HUES6 (cell line): ENCODE data around the gene ABCC5.
"Not testable (repeated sequence)": the region's sequence is repeated elsewhere in the genome, so short reads cannot be mapped to it uniquely, and the experiment has no call there.

ENCODE experiments used
- H3K27ac ChIP-seq: 2 replicates; pipeline ENCODE4 v1.7.0; 2013; ENCODE audit warnings: low read depth, mild to moderate bottlenecking, low read length, inconsistent platforms
- H3K27me3 ChIP-seq: 2 replicates; pipeline ENCODE4 v1.6.1; 2013; ENCODE audit warnings: low read length; ENCODE audit not compliant: control insufficient read depth, insufficient read depth
- H3K36me3 ChIP-seq: 2 replicates; pipeline ENCODE4 v1.6.1; 2013; ENCODE audit warnings: low read length; ENCODE audit not compliant: control insufficient read depth, insufficient read depth
- H3K4me1 ChIP-seq: 2 replicates; pipeline ENCODE4 v1.6.1; 2013; ENCODE audit warnings: low read length; ENCODE audit not compliant: control insufficient read depth, insufficient read depth
- H3K4me3 ChIP-seq: 2 replicates; pipeline ENCODE4 v1.5.1; 2013; ENCODE audit warnings: low read depth, low read length
- H3K9ac ChIP-seq: one replicate; pipeline ENCODE4 v1.6.1; 2013; ENCODE audit warnings: mild to moderate bottlenecking, low read length
- H3K9me3 ChIP-seq: 2 replicates; pipeline ENCODE4 v1.6.1; 2013; ENCODE audit warnings: low read depth, low read length; ENCODE audit not compliant: control insufficient read depth, insufficient read depth

ABCC5 gene

DNA sequence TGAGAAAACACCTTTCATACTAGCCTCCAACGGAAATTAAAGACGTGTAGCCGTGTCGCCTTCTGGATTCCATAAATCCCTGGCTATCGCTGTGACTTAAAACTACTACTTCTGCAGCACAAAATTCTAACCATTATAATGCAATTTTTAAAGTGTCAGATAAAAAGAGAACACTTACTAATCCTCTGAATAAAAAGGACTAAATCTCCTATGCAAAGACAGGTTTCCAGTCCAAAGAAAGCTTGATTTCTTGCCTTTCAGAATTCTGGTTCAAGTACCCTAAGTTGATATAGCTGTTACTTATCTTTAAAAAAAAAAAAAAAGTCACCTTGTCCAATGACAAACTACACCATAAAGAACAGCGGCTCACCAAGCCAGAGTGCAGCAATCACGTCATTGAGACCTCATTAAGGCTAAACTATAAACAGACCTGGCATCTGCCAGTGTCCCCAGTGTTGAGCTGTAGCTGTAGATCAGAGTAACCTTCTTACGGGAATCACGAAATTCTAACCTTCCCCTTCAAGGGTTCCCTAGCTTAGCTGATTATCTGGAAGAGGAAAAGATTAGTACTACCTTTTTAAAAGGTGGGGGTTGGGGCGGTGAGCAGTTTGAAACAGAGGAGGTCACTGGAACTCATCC is 2.2 kb downstream of the ABCC5 start:
- Histone ChIP-seq H3K27me3 (no peaks in the 10 kb centered on the region), H3K36me3 (peaks cover 27% of the 10 kb centered on the region), H3K9me3 (no peaks in the 10 kb centered on the region), H3K9ac (no peak overlapping the region), H3K4me3 (no peak overlapping the region), H3K4me1 (peaks cover 12% of the 10 kb centered on the region), H3K27ac (no peak overlapping the region)

DNA sequence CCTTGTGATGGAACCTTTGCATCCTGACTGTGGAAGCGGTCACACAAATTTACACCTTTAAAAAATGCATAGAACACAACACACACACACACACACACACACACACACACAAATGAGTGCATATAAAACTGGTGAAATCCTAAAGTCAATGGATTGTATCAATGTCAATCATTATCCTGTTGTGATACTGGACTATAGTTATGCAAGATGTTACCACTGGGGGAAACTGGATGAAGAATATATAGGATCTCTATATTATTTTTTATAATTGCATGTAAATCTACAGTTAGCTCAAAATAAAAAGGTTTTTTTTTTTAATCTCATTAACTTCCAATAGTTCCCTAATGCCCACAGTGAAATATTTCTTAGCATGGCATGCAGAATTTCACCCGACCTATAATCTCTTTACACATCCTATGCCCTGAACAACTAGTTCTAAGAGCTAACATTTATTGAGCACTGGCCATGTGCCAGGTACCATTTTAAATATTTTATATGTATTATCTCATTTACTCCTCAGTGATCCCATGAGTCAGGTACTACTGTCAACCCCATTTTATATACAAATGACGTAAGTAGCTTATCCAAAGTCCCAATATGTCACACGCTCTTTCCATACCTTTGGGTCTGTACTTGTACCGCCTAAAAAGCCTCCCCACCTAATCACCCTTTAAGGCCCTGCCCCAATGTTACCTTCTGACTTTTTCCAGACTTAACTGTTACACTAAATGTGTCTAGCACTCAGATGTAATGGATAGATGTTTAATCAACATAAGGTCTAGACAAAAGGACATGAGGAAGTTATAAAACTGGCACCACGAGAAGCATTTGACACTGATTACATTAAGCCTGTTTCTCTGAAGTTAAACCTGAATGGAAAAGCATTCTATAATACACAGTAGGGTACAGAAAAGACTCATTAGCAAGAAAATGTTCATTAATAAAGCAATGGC is 5.5 kb downstream of the ABCC5 start:
- Histone ChIP-seq H3K27me3 (no peaks in the 10 kb centered on the region), H3K9me3 (no peaks in the 10 kb centered on the region), H3K27ac (no peak overlapping the region), H3K4me1 (peaks cover 12% of the 10 kb centered on the region), H3K4me3 (no peak overlapping the region), H3K9ac (no peak overlapping the region), H3K36me3 (peaks cover 36% of the 10 kb centered on the region)

DNA sequence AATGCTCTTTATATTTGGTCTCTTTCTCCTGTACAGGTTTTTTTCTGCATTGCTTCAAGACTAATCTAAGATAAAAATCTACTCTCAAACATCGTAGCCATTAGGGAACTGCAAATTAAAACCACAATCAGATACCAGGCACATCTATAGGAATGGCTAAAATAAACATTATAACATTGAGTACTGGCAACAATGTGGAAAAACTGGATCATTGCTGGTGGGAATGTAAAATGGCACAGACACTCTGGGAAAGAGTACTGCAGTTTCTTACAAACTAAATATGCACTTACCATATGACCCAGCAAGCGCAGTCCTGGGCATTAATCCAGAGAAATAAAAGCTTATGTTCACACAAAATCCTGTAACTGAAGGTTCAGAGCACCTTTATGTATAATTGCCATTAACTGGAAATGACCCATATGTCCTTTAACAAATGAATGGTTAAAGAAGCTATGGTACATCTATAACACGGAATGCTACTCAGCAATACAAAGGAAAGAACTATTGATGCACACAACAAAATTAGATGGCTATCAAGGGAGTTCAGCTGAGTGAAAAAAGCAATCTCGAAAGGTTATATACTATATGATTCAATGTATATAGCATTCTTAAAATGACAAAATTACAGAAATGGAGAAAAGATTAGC is 6.3 kb downstream of the ABCC5 start:
- H3K4me1 ChIP-seq = peaks cover 5% of the 10 kb centered on the region; the same call in 1 of the 2 replicates
- H3K4me3 ChIP-seq = no peak overlapping the region
- no peak overlapping the region for H3K27ac ChIP-seq
- H3K36me3 ChIP-seq = peaks cover 36% of the 10 kb centered on the region
- H3K9ac ChIP-seq = no peak overlapping the region
- H3K27me3 ChIP-seq = no peaks in the 10 kb centered on the region
- no peaks in the 10 kb centered on the region for H3K9me3 ChIP-seq

DNA sequence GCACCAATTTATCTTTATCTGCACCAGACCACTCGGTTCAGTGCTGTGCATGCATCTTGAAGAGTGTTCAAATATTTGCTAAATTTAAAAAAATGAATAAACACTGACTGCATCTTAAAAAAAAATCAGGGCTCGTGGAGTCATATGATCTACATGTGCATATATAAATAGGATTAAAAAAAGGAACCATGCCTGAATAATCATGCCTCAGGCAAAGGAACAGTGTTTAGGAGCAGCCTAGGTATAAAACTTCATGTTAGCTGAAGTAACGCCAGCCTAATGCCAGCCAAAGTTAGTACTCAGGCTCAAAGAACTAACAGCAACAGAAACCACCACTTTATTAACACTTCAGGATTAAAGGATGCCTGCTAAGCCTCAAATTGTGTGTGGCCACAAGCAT is 9.5 kb downstream of the ABCC5 start:
- H3K27me3 ChIP-seq = no peaks in the 10 kb centered on the region
- H3K4me3 ChIP-seq = no peak overlapping the region
- H3K27ac ChIP-seq = no peak overlapping the region
- peaks cover 32% of the 10 kb centered on the region for H3K36me3 ChIP-seq
- peaks cover 7% of the 10 kb centered on the region; the same call in 1 of the 2 replicates for H3K4me1 ChIP-seq
- H3K9me3 ChIP-seq = no peaks in the 10 kb centered on the region
- H3K9ac ChIP-seq = no peak overlapping the region

DNA sequence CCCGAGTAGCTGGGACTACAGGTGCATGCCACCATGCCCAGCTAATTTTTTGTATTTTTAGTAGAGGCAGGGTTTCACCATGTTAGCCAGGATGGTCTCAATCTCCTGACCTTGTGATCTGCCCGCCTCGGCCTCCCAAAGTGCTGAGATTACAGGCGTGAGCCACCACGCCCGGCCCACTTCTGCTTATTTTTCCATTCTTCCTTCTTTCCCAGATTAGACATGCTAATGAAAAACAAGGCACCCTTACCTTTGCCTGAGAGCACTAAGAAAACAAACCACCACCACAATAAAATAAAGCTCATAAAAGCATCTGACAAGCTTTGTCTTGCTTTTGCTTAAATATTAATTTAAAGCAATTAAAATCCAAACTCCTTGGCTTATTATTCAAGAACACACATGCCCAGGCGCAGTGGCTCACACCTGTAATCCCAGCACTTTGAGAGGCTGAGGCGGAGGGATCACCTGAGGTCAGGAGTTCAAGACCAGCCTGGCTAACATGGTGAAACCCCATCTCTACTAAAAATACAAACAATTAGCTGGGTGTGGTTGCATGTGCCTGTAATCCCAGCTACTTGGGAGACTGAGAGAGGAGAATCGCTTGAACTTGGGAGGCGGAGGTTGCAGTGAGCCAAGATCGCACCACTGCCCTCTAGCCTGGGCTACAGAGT is 10.4 kb downstream of the ABCC5 start:
- not testable (repeated sequence) for H3K9ac ChIP-seq, H3K27ac ChIP-seq, H3K4me1 ChIP-seq, H3K4me3 ChIP-seq, H3K9me3 ChIP-seq, H3K27me3 ChIP-seq
- H3K36me3 ChIP-seq = peaks cover 26% of the 10 kb centered on the region

DNA sequence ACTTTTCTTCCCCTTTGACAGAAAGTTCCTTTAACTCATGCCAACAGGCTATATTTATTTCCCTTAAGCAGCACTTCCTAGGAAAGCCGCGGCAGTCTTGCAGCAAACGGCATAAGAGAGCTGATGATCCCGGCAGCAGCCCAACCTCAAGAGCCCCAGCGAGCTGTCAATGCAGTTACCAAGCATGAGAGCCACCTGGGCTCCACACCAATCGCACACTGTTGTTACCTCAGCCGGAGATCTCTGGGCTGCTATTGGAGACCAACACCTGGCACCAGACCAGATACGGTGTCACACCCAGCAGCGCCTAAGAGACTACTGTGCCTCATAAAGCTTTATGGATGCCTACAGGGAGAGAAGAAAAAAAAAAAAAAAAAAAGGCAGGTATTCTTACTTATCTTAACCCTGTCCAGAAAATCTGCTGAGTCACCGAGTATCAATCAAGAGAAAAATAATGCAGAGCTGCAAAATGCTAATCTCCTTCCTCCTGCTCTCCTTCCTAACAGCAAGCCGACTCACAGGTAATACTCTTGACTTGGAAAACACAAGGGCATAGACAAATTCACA is 11.7 kb downstream of the ABCC5 start:
- Histone ChIP-seq H3K4me3 (no peak overlapping the region), H3K9me3 (no peaks in the 10 kb centered on the region), H3K4me1 (peaks cover 7% of the 10 kb centered on the region; the same call in 1 of the 2 replicates), H3K9ac (peak overlapping the region; percentile 3), H3K27me3 (no peaks in the 10 kb centered on the region), H3K27ac (peak overlapping the region; percentile 53; the same call in 1 of the 2 replicates), H3K36me3 (peaks cover 14% of the 10 kb centered on the region)

DNA sequence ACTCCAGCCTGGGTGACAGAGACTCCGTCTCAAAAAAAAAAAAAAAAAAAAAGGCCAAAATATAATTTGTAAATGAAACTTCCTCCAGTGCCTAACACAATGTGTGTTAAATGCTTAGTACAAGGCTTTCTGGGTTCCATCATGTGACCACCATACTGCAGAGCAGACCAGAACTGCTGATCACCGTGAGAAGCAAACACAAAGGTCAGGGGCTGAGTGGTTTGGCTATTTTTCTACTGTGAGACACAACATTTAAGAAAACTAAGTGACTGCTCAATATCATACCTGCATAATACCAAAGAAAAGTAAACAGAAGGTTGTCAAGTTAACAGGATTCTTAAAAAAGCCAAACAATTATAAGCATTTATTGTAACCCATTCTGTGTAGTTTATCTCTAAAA is 13.2 kb downstream of the ABCC5 start:
- Histone ChIP-seq H3K4me3 (no peak overlapping the region), H3K27me3 (no peaks in the 10 kb centered on the region), H3K9me3 (no peaks in the 10 kb centered on the region), H3K9ac (no peak overlapping the region), H3K27ac (no peak overlapping the region), H3K4me1 (peaks cover 7% of the 10 kb centered on the region; the same call in 1 of the 2 replicates), H3K36me3 (peaks cover 17% of the 10 kb centered on the region)

DNA sequence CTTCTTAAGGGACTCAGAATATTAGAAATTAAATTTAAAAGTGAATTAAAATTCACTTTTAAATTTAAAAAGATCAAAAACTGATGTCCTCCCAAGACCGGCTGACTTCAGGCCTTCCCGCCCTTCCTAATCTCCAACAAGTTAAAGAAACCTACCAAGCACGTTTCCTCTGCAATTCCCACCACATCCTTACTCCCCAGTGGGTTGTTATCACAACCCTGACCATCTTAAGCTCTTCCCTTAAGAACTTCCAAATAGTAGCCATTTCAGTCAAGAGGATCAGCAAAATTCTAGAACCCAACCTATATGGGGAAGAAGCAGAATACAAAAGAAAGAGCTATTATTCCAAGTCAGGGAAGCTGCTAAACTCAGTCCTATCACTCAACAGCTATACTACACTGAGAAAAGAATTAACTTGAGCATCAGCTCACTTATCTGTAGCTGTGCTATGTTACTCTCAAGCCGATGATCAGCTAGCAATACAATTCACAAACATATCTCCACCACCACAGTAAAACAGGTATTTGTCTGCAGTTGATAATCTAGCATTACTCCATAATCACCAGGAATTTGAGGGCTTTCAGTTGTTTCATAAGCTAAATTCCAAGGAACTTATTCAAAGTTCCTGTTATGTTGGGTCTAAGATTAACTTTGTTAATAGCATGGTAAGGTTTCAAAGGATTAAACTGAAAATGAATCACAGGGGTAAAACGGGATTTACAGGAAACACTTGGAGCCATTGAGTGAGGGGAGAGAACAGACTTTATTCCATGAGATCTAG is 14.3 kb downstream of the ABCC5 start:
- Histone ChIP-seq H3K27ac (no peak overlapping the region), H3K4me3 (no peak overlapping the region), H3K27me3 (no peaks in the 10 kb centered on the region), H3K9me3 (no peaks in the 10 kb centered on the region), H3K36me3 (peaks cover 10% of the 10 kb centered on the region), H3K4me1 (peaks cover 7% of the 10 kb centered on the region; the same call in 1 of the 2 replicates), H3K9ac (no peak overlapping the region)

DNA sequence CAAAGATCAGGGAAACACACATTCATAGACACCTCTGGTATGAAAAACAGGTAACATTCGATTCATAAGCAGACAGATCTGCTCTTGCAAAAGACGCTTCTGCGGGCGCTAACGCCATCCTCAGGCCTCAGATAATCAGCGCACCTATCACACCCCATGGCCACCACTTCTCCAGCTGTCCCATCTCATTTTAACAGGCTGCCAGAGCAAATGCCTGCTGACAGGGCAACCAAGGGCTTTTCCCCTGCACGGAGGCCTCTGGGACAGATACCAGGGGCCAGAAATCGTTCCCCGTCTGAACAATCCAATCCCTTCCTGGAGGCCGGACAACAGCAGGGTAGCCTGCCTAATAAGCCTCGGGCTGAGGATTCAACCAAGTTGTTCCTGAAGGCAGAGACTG is 15.2 kb downstream of the ABCC5 start:
- Histone ChIP-seq H3K4me3 (no peak overlapping the region), H3K27me3 (no peaks in the 10 kb centered on the region), H3K36me3 (peaks cover 9% of the 10 kb centered on the region), H3K9me3 (no peaks in the 10 kb centered on the region), H3K9ac (no peak overlapping the region), H3K4me1 (peaks cover 7% of the 10 kb centered on the region; the same call in 1 of the 2 replicates), H3K27ac (no peak overlapping the region)

DNA sequence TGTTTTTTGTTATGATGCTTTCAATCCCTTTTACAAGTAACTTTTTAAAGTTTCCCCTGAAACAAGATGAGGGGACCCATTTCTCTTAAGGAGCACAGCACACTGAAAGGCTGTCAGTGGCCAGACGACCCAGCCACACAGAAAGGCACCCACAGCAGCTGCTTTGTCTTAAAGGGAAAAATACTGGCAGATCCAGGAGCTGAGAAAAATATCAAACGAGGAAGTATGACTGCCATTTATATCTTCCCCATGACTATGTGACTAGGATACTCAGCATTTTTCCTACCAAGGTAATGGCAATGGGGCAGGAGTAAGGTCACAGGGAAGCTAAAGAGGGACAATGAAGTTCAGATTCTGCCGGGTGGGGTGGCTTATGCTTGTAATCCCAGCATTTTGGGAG is 15.9 kb downstream of the ABCC5 start:
- H3K27ac ChIP-seq = no peak overlapping the region

More for the DNA sequence above, 15.9 kb downstream of the ABCC5 start:
- Histone ChIP-seq H3K4me1 (peaks cover 7% of the 10 kb centered on the region; the same call in 1 of the 2 replicates), H3K36me3 (peaks cover 9% of the 10 kb centered on the region), H3K9me3 (no peaks in the 10 kb centered on the region), H3K4me3 (no peak overlapping the region), H3K27me3 (no peaks in the 10 kb centered on the region), H3K9ac (no peak overlapping the region)
